Stimulated activated CD4-positive, alpha-beta T cell treated with anti-CD3 and anti-CD28 coated beads, Interleukin-2, amount 100 ng/mL, for 4 hours (primary cell): ENCODE results near the gene STMN3.
"Not testable (repeated sequence)": the region's sequence is repeated elsewhere in the genome, so short reads cannot be mapped to it uniquely, and the experiment has no call there.

ENCODE experiments used
- DNase-seq: peaks from one replicate; pipeline ENCODE4 v3.0.0-alpha.2; 2020; ENCODE audit warnings: low read depth

STMN3 gene

GRCh38 chr20:63657260-63657936 lies 4.2 kb upstream of the STMN3 start:
- no peak for DNase-seq

- DNase-seq = no peak
Measured at GRCh38 chr20:63656451-63656850, 3.2 kb upstream of the STMN3 start.

GRCh38 chr20:63655249-63655648 lies 2.0 kb upstream of the STMN3 start:
- no peak for DNase-seq

GRCh38 chr20:63653974-63654668 lies 897 bp upstream of the STMN3 start:
- no peak for DNase-seq

GRCh38 chr20:63652192-63652980 lies 838 bp downstream of the STMN3 start:
- peak; percentile 55 for DNase-seq

GRCh38 chr20:63651942-63652191 lies 1.4 kb downstream of the STMN3 start:
- DNase-seq = no peak

GRCh38 chr20:63650486-63650885 lies 2.7 kb downstream of the STMN3 start:
- not testable (repeated sequence) for DNase-seq

- no peak for DNase-seq
Measured at GRCh38 chr20:63648895-63649589, 4.2 kb downstream of the STMN3 start.

- DNase-seq = no peak
Measured at GRCh38 chr20:63648190-63648589, 5.0 kb downstream of the STMN3 start.

GRCh38 chr20:63645218-63645617 lies 8.0 kb downstream of the STMN3 start:
- DNase-seq = no peak

GRCh38 chr20:63643946-63644345 lies 9.3 kb downstream of the STMN3 start:
- no peak for DNase-seq

GRCh38 chr20:63643499-63643898 lies 9.7 kb downstream of the STMN3 start:
- no peak for DNase-seq

- no peak for DNase-seq
Measured at GRCh38 chr20:63642527-63643247, 10.5 kb downstream of the STMN3 start.

GRCh38 chr20:63641792-63642523 lies 11.3 kb downstream of the STMN3 start:
- peak; percentile 97 for DNase-seq

- no peak for DNase-seq
Measured at GRCh38 chr20:63641146-63641791, 12.0 kb downstream of the STMN3 start.

GRCh38 chr20:63640686-63641085 lies 12.5 kb downstream of the STMN3 start:
- not testable (repeated sequence) for DNase-seq

- DNase-seq = no peak
Measured at GRCh38 chr20:63640086-63640485, 13.1 kb downstream of the STMN3 start.

- DNase-seq = peak; percentile 53
Measured at GRCh38 chr20:63639093-63639975, 13.9 kb downstream of the STMN3 start.

GRCh38 chr20:63636752-63637628 lies 16.2 kb downstream of the STMN3 start:
- DNase-seq = no peak
